Measurements from ENCODE around the gene ZFP36. TPM values are rescaled to one million over a fixed set of nuclear protein-coding genes. Genes with fewer than 3 reads are reported as not detected.

The ZFP36 gene
- total and polyA plus RNA-seq, 2 donors (not counting 1 experiment from before 2014, with no cell fraction given): 5.6 to 11.4 TPM

- Histone ChIP-seq H3K4me1 (ENCODE audit: control insufficient read depth, extremely low read depth, insufficient read depth, low read length) (peaks cover 31% of the 10 kb centered on the region), H3K79me2 (ENCODE audit: control insufficient read depth, insufficient read depth, low read length) (peaks cover 38% of the 10 kb centered on the region), H2AFZ (ENCODE audit: low read length) (no peak overlapping the region), H3K4me2 (ENCODE audit: extremely low read depth, insufficient read depth, low read length) (peak overlapping the region; percentile 97), H3K27ac (ENCODE audit: insufficient read depth, low read length) (peak overlapping the region; percentile 95), H3K4me3 (replicated peaks in 1 of 4; ENCODE audit: control extremely low read depth in 1 of 4, insufficient read depth in 1 of 4, low read depth in 3 of 4, low read length in 4 of 4) (peak overlapping the region; percentile 41 to 98 (median 54)), H3K27me3 (ENCODE audit: control insufficient read depth, insufficient read depth, low read length) (no peaks in the 10 kb centered on the region), H3K36me3 (ENCODE audit: control insufficient read depth, insufficient read depth, low read length) (peaks cover 12% of the 10 kb centered on the region), H4K20me1 (ENCODE audit: control insufficient read depth, extremely low read depth, insufficient read depth, low read length) (peaks cover 6% of the 10 kb centered on the region), H3K9me3 (ENCODE audit: control insufficient read depth, insufficient read depth, low read depth, low read length) (no peaks in the 10 kb centered on the region), H3K9ac (ENCODE audit: insufficient read depth, low read length) (peak overlapping the region; percentile 80)
- no peak for DNase-seq (ENCODE audit: low read depth in 2 of 2)
- TF ChIP-seq CTCF (conservative IDR thresholded peaks at IDR 0.05 in 1 of 2, IDR thresholded peaks at IDR 0.05 in 1 of 2; ENCODE audit: low read depth in 1 of 2, low read length in 2 of 2) (no peak), EZH2 (IDR thresholded peaks at IDR 0.05; ENCODE audit: low read length, missing control alignments) (no peak)
These were observed 540 bp upstream of the ZFP36 start for GRCh38 chr19:39405958-39406655.

- Histone ChIP-seq H3K9me3 (ENCODE audit: control insufficient read depth, insufficient read depth, low read depth, low read length) (no peaks in the 10 kb centered on the region), H3K4me3 (replicated peaks in 1 of 4; ENCODE audit: control extremely low read depth in 1 of 4, insufficient read depth in 1 of 4, low read depth in 3 of 4, low read length in 4 of 4) (peak overlapping the region; percentile 79 to 98 (median 96)), H3K4me1 (ENCODE audit: control insufficient read depth, extremely low read depth, insufficient read depth, low read length) (peaks cover 19% of the 10 kb centered on the region), H4K20me1 (ENCODE audit: control insufficient read depth, extremely low read depth, insufficient read depth, low read length) (peaks cover 6% of the 10 kb centered on the region), H3K27me3 (ENCODE audit: control insufficient read depth, insufficient read depth, low read length) (no peaks in the 10 kb centered on the region), H2AFZ (ENCODE audit: low read length) (no peak overlapping the region), H3K36me3 (ENCODE audit: control insufficient read depth, insufficient read depth, low read length) (peaks cover 12% of the 10 kb centered on the region), H3K79me2 (ENCODE audit: control insufficient read depth, insufficient read depth, low read length) (peaks cover 38% of the 10 kb centered on the region), H3K9ac (ENCODE audit: insufficient read depth, low read length) (peak overlapping the region; percentile 98), H3K4me2 (ENCODE audit: extremely low read depth, insufficient read depth, low read length) (peak overlapping the region; percentile 19), H3K27ac (ENCODE audit: insufficient read depth, low read length) (peak overlapping the region; percentile 97)
- DNase-seq (ENCODE audit: low read depth in 2 of 2): no peak
- TF ChIP-seq EZH2 (IDR thresholded peaks at IDR 0.05; ENCODE audit: low read length, missing control alignments) (no peak), CTCF (conservative IDR thresholded peaks at IDR 0.05 in 1 of 2, IDR thresholded peaks at IDR 0.05 in 1 of 2; ENCODE audit: low read depth in 1 of 2, low read length in 2 of 2) (no peak)
These were observed 688 bp downstream of the ZFP36 start for GRCh38 chr19:39407410-39407659.

GRCh38 chr19:39407660-39408391, 1.2 kb downstream of the ZFP36 start:
- Histone ChIP-seq H4K20me1 (ENCODE audit: control insufficient read depth, extremely low read depth, insufficient read depth, low read length) (peaks cover 6% of the 10 kb centered on the region), H3K4me3 (replicated peaks in 1 of 4; ENCODE audit: control extremely low read depth in 1 of 4, insufficient read depth in 1 of 4, low read depth in 3 of 4, low read length in 4 of 4) (peak overlapping the region; percentile 79 to 98 (median 96)), H3K4me1 (ENCODE audit: control insufficient read depth, extremely low read depth, insufficient read depth, low read length) (peaks cover 18% of the 10 kb centered on the region), H3K79me2 (ENCODE audit: control insufficient read depth, insufficient read depth, low read length) (peaks cover 38% of the 10 kb centered on the region), H3K27me3 (ENCODE audit: control insufficient read depth, insufficient read depth, low read length) (no peaks in the 10 kb centered on the region), H3K4me2 (ENCODE audit: extremely low read depth, insufficient read depth, low read length) (peak overlapping the region; percentile 83), H2AFZ (ENCODE audit: low read length) (no peak overlapping the region), H3K27ac (ENCODE audit: insufficient read depth, low read length) (peak overlapping the region; percentile 97), H3K9me3 (ENCODE audit: control insufficient read depth, insufficient read depth, low read depth, low read length) (no peaks in the 10 kb centered on the region), H3K9ac (ENCODE audit: insufficient read depth, low read length) (peak overlapping the region; percentile 98), H3K36me3 (ENCODE audit: control insufficient read depth, insufficient read depth, low read length) (peaks cover 12% of the 10 kb centered on the region)
- no peak for TF ChIP-seq CTCF (conservative IDR thresholded peaks at IDR 0.05 in 1 of 2, IDR thresholded peaks at IDR 0.05 in 1 of 2; ENCODE audit: low read depth in 1 of 2, low read length in 2 of 2)
- no peak for TF ChIP-seq EZH2 (IDR thresholded peaks at IDR 0.05; ENCODE audit: low read length, missing control alignments)
- peak in 1 of 2 donors; percentile 46 for DNase-seq (ENCODE audit: low read depth in 2 of 2)

Measured in fibroblast of lung (primary cell).